Right atrium auricular region (tissue), 2 donors: ENCODE measurements around the gene PRDX6. TPM values are rescaled to one million over a fixed set of nuclear protein-coding genes. Genes with fewer than 3 reads are reported as not detected.

Source experiments
- DNase-seq: peaks from one replicate; pipeline ENCODE4 v3.0.0-alpha.2; 2019; ENCODE audit warnings: low spot score
- H3K27ac ChIP-seq, 2 donors: fragments of 200-600 bp; sonication (generic); 1 replicate in 1 of 2; 2 replicates in 1 of 2; pipeline ENCODE4 v1.5.1; 2016 to 2019
- H3K27me3 ChIP-seq, 2 donors: fragments of 200-600 bp; sonication (generic); one replicate each; pipeline versions ENCODE4 v1.5.1 to v1.6.0; 2017 to 2019
- H3K36me3 ChIP-seq: fragments of 200-600 bp; sonication (generic); one replicate; pipeline ENCODE4 v1.5.1; 2016
- H3K4me1 ChIP-seq, 2 donors: fragments of 200-600 bp; sonication (generic); one replicate each; pipeline versions ENCODE4 v1.5.1 to v1.6.0; 2017 to 2019
- H3K4me3 ChIP-seq, 2 donors: fragments of 200-600 bp; sonication (generic); 1 replicate in 1 of 2; 2 replicates in 1 of 2; pipeline ENCODE4 v1.5.1; 2017 to 2019; ENCODE audit warnings: mild to moderate bottlenecking in 1 of 2, moderate library complexity in 1 of 2
- H3K9me3 ChIP-seq, 2 donors: fragments of 200-600 bp; sonication (generic); one replicate each; pipeline ENCODE4 v1.5.1; 2019
- CTCF ChIP-seq, 2 donors: fragments of 200-600 bp; sonication (generic); IDR thresholded peaks; one replicate each; pipeline ENCODE4 v1.5.1; 2019; ENCODE audit warnings: antibody characterized with exemption in 2 of 2
- total RNA-seq, 2 donors: library from RNA; depleted of rRNA; stranded (reverse); fragments of >200 nt; gene quantifications; one replicate each; pipeline ENCODE4 v1.1.0, GENCODE V29; 2016

Gene PRDX6
- total RNA-seq, 2 donors from 2014 or later: 512 to 590 TPM

- peaks cover 0 to 28% of the 10 kb centered on the region in 2 donors for H3K4me1 ChIP-seq
- H3K27ac ChIP-seq: no peak overlapping the region
- H3K27me3 ChIP-seq: no peaks in the 10 kb centered on the region
- H3K36me3 ChIP-seq: no peaks in the 10 kb centered on the region
- no peak for DNase-seq
- no peak for TF ChIP-seq CTCF (IDR thresholded peaks at IDR 0.05)
- H3K4me3 ChIP-seq: no peak overlapping the region
- H3K9me3 ChIP-seq: no peaks in the 10 kb centered on the region
Measured at GRCh38 chr1:173432331-173432730, 44.8 kb upstream of the PRDX6 start.

GRCh38 chr1:173433751-173434326, 43.3 kb upstream of the PRDX6 start:
- Histone ChIP-seq H3K4me3 (no peak overlapping the region), H3K9me3 (no peaks in the 10 kb centered on the region), H3K36me3 (no peaks in the 10 kb centered on the region), H3K27ac (no peak overlapping the region), H3K27me3 (no peaks in the 10 kb centered on the region), H3K4me1 (peaks cover 0 to 27% of the 10 kb centered on the region in 2 donors)
- no peak for TF ChIP-seq CTCF (IDR thresholded peaks at IDR 0.05)
- no peak for DNase-seq

- Histone ChIP-seq H3K9me3 (no peaks in the 10 kb centered on the region), H3K36me3 (no peaks in the 10 kb centered on the region), H3K4me1 (no peaks in the 10 kb centered on the region), H3K27me3 (no peaks in the 10 kb centered on the region), H3K4me3 (no peak overlapping the region), H3K27ac (no peak overlapping the region)
- TF ChIP-seq CTCF (IDR thresholded peaks at IDR 0.05): no peak
- no peak for DNase-seq
Measured at GRCh38 chr1:173436841-173437428, 40.2 kb upstream of the PRDX6 start.

- no peaks in the 10 kb centered on the region for H3K27me3 ChIP-seq
- no peak overlapping the region for H3K4me3 ChIP-seq
- TF ChIP-seq CTCF (IDR thresholded peaks at IDR 0.05): no peak
Measured at GRCh38 chr1:173438675-173439074, 38.5 kb upstream of the PRDX6 start.

GRCh38 chr1:173440430-173440829, 36.7 kb upstream of the PRDX6 start:
- no peaks in the 10 kb centered on the region for H3K4me1 ChIP-seq
- no peak overlapping the region for H3K27ac ChIP-seq
- H3K9me3 ChIP-seq: no peaks in the 10 kb centered on the region
- TF ChIP-seq CTCF (IDR thresholded peaks at IDR 0.05): no peak
- H3K27me3 ChIP-seq: no peaks in the 10 kb centered on the region
- no peak overlapping the region for H3K4me3 ChIP-seq
- no peak for DNase-seq
- no peaks in the 10 kb centered on the region for H3K36me3 ChIP-seq

More at GRCh38 chr1:173438675-173439074, 38.5 kb upstream of the PRDX6 start:
- H3K9me3 ChIP-seq: no peaks in the 10 kb centered on the region
- no peak for DNase-seq
- no peaks in the 10 kb centered on the region for H3K36me3 ChIP-seq
- H3K4me1 ChIP-seq: no peaks in the 10 kb centered on the region
- no peak overlapping the region for H3K27ac ChIP-seq

- Histone ChIP-seq H3K9me3 (peaks cover 0 to 6% of the 10 kb centered on the region in 2 donors), H3K4me3 (no peak overlapping the region), H3K27ac (no peak overlapping the region), H3K4me1 (no peaks in the 10 kb centered on the region), H3K27me3 (no peaks in the 10 kb centered on the region), H3K36me3 (no peaks in the 10 kb centered on the region)
- no peak for TF ChIP-seq CTCF (IDR thresholded peaks at IDR 0.05)
- DNase-seq: no peak
Measured at GRCh38 chr1:173444757-173445156, 32.4 kb upstream of the PRDX6 start.
